HG02870 (cell line): ENCODE results near the gene TERT.
"Not testable (repeated sequence)": the region's sequence is repeated elsewhere in the genome, so short reads cannot be mapped to it uniquely, and the experiment has no call there.

ENCODE experiments used
- ATAC-seq: cut with Tn5 transposase; IDR thresholded peaks from one replicate; pipeline ENCODE4 v1.9.1; 2021; ENCODE audit warnings: mild to moderate bottlenecking, moderate library complexity; ENCODE audit not compliant: unreplicated experiment

Gene TERT

GRCh38 chr5:1243487-1244130 lies 51.3 kb downstream of the TERT start:
- no peak for ATAC-seq

GRCh38 chr5:1242733-1243486 lies 52.0 kb downstream of the TERT start:
- ATAC-seq = no peak

- ATAC-seq = no peak
Observed at GRCh38 chr5:1241509-1242080, 53.3 kb downstream of the TERT start.

GRCh38 chr5:1240496-1241260 lies 54.2 kb downstream of the TERT start:
- no peak for ATAC-seq

- ATAC-seq = no peak
Observed at GRCh38 chr5:1239505-1240251, 55.2 kb downstream of the TERT start.

- no peak for ATAC-seq
Observed at GRCh38 chr5:1235838-1236237, 59.0 kb downstream of the TERT start.

GRCh38 chr5:1235379-1235778 lies 59.5 kb downstream of the TERT start:
- no peak for ATAC-seq

- no peak for ATAC-seq
Observed at GRCh38 chr5:1232780-1233179, 62.1 kb downstream of the TERT start.

GRCh38 chr5:1231354-1231905 lies 63.4 kb downstream of the TERT start:
- ATAC-seq = no peak

- no peak for ATAC-seq
Observed at GRCh38 chr5:1230551-1230950, 64.3 kb downstream of the TERT start.

- ATAC-seq = no peak
Observed at GRCh38 chr5:1229822-1230221, 65.0 kb downstream of the TERT start.

GRCh38 chr5:1229023-1229422 lies 65.8 kb downstream of the TERT start:
- ATAC-seq = not testable (repeated sequence)

GRCh38 chr5:1228120-1228519 lies 66.7 kb downstream of the TERT start:
- ATAC-seq = no peak

- ATAC-seq = no peak
Observed at GRCh38 chr5:1227667-1228066, 67.2 kb downstream of the TERT start.

GRCh38 chr5:1226839-1227581 lies 67.9 kb downstream of the TERT start:
- no peak for ATAC-seq

GRCh38 chr5:1226231-1226630 lies 68.6 kb downstream of the TERT start:
- ATAC-seq = no peak

GRCh38 chr5:1225081-1225480 lies 69.8 kb downstream of the TERT start, which contains the start of gene SLC6A18:
Gene SLC6A18, plus strand, starts transcription at chr5:1225381. Its CDS starts 97 bp downstream, at chr5:1225478.
- no peak for ATAC-seq

GRCh38 chr5:1224631-1225030 lies 70.2 kb downstream of the TERT start:
- no peak for ATAC-seq

GRCh38 chr5:1223278-1223670 lies 71.6 kb downstream of the TERT start:
- ATAC-seq = no peak
